Cardiac muscle cell (in vitro differentiated cells and primary cell): ENCODE measurements around the gene HTRA1. TPM values are rescaled to one million over a fixed set of nuclear protein-coding genes. Genes with fewer than 3 reads are reported as not detected.

Experiments used
- DNase-seq, 2 donors: peaks; one replicate each; pipeline versions ENCODE4 v3.0.0 to v3.0.0-alpha.2; 2010 to 2017; ENCODE audit warnings: low read depth in 1 of 2, low spot score in 1 of 2
- H3K27ac ChIP-seq: fragments of 200-600 bp; sonication (generic); 2 replicates; pipeline ENCODE4 v1.5.1; 2016
- H3K27me3 ChIP-seq: fragments of 200-600 bp; sonication (generic); 2 replicates; pipeline ENCODE4 v1.6.0; 2016; ENCODE audit warnings: control low read depth
- H3K36me3 ChIP-seq: fragments of 200-600 bp; sonication (generic); 2 replicates; pipeline ENCODE4 v1.5.1; 2016; ENCODE audit warnings: control low read depth
- H3K4me1 ChIP-seq: fragments of 200-600 bp; sonication (generic); 2 replicates; pipeline ENCODE4 v1.8.1; 2017; ENCODE audit warnings: low read depth, mild to moderate bottlenecking, mixed run types
- H3K4me3 ChIP-seq: fragments of 200-600 bp; sonication (generic); 2 replicates; pipeline ENCODE4 v1.5.1; 2016; ENCODE audit warnings: mild to moderate bottlenecking
- H3K9me3 ChIP-seq: fragments of 200-600 bp; sonication (generic); 2 replicates; pipeline ENCODE4 v1.5.1; 2017; ENCODE audit warnings: low read depth, mild to moderate bottlenecking, control low read depth
- polyA plus RNA-seq: library from polyadenylated mRNA; unstranded; fragments of >200 nt; fragmentation: Nextera tagmentation; extraction: Ambion mirVana; gene quantifications from 2 replicates; pipeline ENCODE4 v1.2.1, GENCODE V29; 2016
- total RNA-seq: library from RNA; depleted of rRNA; stranded (reverse); fragments of >200 nt; gene quantifications from 2 replicates; pipeline ENCODE4 v1.2.3, GENCODE V29; 2016
- TF ChIP-seq, protein P1 (sequence below): IDR thresholded peaks from 2 replicates; pipeline ENCODE4 v1.5.1; 2012; ENCODE audit warnings: low read depth, mild to moderate bottlenecking, low read length

Gene HTRA1
- total and polyA plus RNA-seq, 2 experiments from 2014 or later, result 154 to 226 TPM

DNA sequence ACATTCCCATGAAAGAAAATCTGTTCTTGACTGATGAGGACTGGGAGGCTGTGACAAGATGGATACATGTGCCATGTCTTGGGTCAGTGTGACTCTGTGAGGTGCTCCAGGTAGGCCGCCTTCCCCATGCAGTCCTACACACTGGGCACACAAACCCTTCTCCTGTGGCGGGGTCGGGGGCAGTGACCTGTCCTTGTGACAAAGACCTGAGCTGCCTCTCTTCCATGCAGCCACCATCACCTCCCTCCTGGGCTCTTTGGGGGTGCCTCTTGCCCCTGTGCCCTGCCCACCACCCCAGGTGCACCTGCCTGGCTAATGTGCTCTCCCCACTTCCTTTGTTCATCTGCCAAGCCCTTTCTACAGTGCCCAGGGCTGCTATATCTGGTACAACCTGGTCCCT, 63.5 kb downstream of the HTRA1 start:
- Histone ChIP-seq H3K4me3 (no peak overlapping the region), H3K9me3 (no peaks in the 10 kb centered on the region), H3K4me1 (no peaks in the 10 kb centered on the region), H3K27me3 (no peaks in the 10 kb centered on the region), H3K36me3 (no peaks in the 10 kb centered on the region), H3K27ac (no peak overlapping the region)
- TF ChIP-seq, protein P1, sequence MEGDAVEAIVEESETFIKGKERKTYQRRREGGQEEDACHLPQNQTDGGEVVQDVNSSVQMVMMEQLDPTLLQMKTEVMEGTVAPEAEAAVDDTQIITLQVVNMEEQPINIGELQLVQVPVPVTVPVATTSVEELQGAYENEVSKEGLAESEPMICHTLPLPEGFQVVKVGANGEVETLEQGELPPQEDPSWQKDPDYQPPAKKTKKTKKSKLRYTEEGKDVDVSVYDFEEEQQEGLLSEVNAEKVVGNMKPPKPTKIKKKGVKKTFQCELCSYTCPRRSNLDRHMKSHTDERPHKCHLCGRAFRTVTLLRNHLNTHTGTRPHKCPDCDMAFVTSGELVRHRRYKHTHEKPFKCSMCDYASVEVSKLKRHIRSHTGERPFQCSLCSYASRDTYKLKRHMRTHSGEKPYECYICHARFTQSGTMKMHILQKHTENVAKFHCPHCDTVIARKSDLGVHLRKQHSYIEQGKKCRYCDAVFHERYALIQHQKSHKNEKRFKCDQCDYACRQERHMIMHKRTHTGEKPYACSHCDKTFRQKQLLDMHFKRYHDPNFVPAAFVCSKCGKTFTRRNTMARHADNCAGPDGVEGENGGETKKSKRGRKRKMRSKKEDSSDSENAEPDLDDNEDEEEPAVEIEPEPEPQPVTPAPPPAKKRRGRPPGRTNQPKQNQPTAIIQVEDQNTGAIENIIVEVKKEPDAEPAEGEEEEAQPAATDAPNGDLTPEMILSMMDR, result no peak
- no peak for DNase-seq

GRCh38 chr10:122525788-122526187, 64.4 kb downstream of the HTRA1 start:
- TF ChIP-seq, protein P1, result peak; percentile 27
- Histone ChIP-seq H3K27me3 (no peaks in the 10 kb centered on the region), H3K27ac (no peak overlapping the region), H3K4me1 (no peaks in the 10 kb centered on the region), H3K9me3 (no peaks in the 10 kb centered on the region), H3K4me3 (no peak overlapping the region), H3K36me3 (no peaks in the 10 kb centered on the region)
- peak; percentile 26 to 43 for DNase-seq

DNA sequence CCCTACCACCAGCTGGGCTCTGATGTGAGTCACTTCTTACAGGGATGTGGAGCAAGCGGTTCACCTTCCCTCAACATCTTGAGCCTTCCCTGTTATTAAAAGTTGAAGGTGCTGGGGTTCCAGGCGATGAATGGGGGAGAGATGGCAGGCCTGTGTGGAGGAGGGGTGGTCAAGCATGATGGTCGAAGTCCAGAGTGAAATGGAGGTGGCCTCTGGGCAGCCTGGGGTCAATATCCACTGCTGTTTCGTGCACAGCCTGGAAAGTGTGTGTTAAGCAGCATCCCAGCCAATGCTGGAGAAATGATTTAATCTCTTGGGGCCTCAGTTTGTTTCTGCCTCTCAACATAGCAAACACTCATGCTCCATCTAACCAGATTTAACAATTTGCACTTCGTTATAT, 65.5 kb downstream of the HTRA1 start:
- H3K4me1 ChIP-seq, result no peaks in the 10 kb centered on the region
- no peaks in the 10 kb centered on the region for H3K9me3 ChIP-seq
- no peak overlapping the region for H3K27ac ChIP-seq
- H3K36me3 ChIP-seq, result no peaks in the 10 kb centered on the region
- TF ChIP-seq, protein P1, result no peak
- no peak overlapping the region for H3K4me3 ChIP-seq
- H3K27me3 ChIP-seq, result no peaks in the 10 kb centered on the region
- DNase-seq, result no peak

- Histone ChIP-seq H3K4me3 (no peak overlapping the region), H3K27ac (no peak overlapping the region)
These were observed 68.8 kb downstream of the HTRA1 start for GRCh38 chr10:122530177-122530576.

GRCh38 chr10:122531261-122531660, 69.9 kb downstream of the HTRA1 start:
- DNase-seq, result no peak
- no peaks in the 10 kb centered on the region for H3K27me3 ChIP-seq
- no peaks in the 10 kb centered on the region for H3K4me1 ChIP-seq
- H3K36me3 ChIP-seq, result no peaks in the 10 kb centered on the region
- TF ChIP-seq, protein P1, result no peak
- no peak overlapping the region for H3K4me3 ChIP-seq
- H3K27ac ChIP-seq, result no peak overlapping the region
- no peaks in the 10 kb centered on the region for H3K9me3 ChIP-seq

More at GRCh38 chr10:122530177-122530576, 68.8 kb downstream of the HTRA1 start:
- DNase-seq, result peak in 1 of 2 donors; percentile 58
- H3K27me3 ChIP-seq, result no peaks in the 10 kb centered on the region
- TF ChIP-seq, protein P1, result no peak
- no peaks in the 10 kb centered on the region for H3K4me1 ChIP-seq
- no peaks in the 10 kb centered on the region for H3K9me3 ChIP-seq
- H3K36me3 ChIP-seq, result no peaks in the 10 kb centered on the region

DNA sequence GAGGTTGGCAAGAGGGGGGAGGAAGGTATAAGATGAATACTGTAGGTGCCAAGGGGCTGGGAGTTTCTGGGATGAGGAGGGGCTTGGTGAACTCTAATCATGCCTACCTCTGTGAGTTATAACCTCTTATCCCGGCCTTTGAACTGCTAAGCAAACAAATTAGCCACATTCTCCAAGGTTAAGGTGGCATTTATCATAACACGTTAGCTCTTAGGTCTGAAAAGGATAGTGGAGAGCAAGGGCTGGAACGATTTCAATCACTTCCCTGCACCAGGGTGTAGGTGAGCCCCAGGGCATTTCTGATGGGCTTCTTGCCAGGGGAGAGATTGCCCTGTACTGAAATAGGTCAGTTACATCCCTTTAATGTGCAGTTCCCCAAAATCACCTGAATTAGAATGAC, 70.6 kb downstream of the HTRA1 start:
- DNase-seq, result no peak
- no peaks in the 10 kb centered on the region for H3K27me3 ChIP-seq
- H3K9me3 ChIP-seq, result no peaks in the 10 kb centered on the region
- no peaks in the 10 kb centered on the region for H3K4me1 ChIP-seq
- H3K36me3 ChIP-seq, result no peaks in the 10 kb centered on the region
- TF ChIP-seq, protein P1, result no peak
- no peak overlapping the region for H3K4me3 ChIP-seq
- no peak overlapping the region for H3K27ac ChIP-seq
